Ovary (tissue), 3 donors: ENCODE results near the gene SPSB1.

Experiments
- EP300 ChIP-seq: sonication (generic); formaldehyde crosslinking; IDR thresholded peaks from one replicate; pipeline ENCODE4 v1.6.1; 2017; ENCODE audit warnings: antibody characterized with exemption
- POLR2A ChIP-seq: fragments of 450-650 bp; IDR thresholded peaks from one replicate; pipeline ENCODE4 v1.6.1; 2017; ENCODE audit warnings: antibody characterized with exemption, mild to moderate bottlenecking, moderate library complexity
- TF ChIP-seq, protein P1 (sequence below), 3 donors: fragments of 450-650 bp in 2 of 3; fragments of 200-600 bp in 1 of 3; IDR thresholded peaks; one replicate each; pipeline versions ENCODE4 v1.5.1 to v1.8.0; 2016 to 2022; ENCODE audit warnings: antibody characterized with exemption in 3 of 3, mild to moderate bottlenecking in 1 of 3
- donor health status: DM: no; HTN: no; CAD: no.

DNA sequence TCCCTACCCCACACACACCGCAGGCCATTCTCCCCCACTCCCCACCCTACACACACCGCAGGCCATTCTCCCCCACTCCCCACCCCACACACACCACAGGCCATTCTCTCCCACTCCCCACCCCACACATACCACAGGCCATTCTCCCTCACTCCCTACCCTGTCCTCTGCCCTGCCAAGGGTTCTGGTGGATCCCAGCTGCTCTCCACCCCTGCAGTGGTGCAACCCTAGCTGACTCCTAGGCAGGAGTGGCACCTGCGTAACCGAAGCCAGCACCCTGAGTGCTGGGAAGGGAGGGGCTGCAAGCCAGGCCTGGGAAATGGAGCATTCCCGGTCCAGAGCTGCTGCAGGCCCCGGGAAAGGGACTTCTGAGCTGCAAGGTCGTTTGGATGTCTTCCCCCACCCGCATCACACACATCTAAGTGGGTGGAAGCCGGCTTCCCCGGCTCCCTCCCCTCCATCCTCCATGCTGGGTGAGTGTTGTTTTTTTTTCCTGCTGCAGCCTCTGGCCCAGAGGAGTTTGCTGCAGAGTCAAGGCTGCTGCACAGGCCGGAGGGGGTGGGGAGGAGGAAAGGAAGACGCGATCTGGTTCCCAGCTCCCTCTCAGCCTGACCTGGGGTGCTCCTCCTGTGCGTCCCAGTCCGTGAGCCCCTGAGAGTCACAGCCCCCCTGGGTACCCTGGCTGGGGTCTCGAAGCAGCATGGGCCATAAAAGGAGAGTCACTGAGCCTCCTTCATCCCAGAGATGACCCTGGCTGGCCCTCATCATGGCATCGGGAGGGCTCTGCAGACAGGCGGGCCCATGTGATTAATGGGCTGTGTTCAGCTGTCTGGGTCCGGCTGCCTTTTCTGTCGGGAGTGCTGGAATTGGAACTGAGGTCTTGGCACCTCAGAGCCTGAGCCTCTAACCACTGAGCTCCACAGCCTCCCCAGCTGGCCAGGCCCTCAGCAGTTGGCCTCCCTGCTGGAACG lies 42.0 kb upstream of the SPSB1 start:
- TF ChIP-seq, protein P1, sequence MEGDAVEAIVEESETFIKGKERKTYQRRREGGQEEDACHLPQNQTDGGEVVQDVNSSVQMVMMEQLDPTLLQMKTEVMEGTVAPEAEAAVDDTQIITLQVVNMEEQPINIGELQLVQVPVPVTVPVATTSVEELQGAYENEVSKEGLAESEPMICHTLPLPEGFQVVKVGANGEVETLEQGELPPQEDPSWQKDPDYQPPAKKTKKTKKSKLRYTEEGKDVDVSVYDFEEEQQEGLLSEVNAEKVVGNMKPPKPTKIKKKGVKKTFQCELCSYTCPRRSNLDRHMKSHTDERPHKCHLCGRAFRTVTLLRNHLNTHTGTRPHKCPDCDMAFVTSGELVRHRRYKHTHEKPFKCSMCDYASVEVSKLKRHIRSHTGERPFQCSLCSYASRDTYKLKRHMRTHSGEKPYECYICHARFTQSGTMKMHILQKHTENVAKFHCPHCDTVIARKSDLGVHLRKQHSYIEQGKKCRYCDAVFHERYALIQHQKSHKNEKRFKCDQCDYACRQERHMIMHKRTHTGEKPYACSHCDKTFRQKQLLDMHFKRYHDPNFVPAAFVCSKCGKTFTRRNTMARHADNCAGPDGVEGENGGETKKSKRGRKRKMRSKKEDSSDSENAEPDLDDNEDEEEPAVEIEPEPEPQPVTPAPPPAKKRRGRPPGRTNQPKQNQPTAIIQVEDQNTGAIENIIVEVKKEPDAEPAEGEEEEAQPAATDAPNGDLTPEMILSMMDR (IDR thresholded peaks at IDR 0.05) = no peak
- no peak for TF ChIP-seq EP300
- TF ChIP-seq POLR2A = no peak
